ENCODE data around the gene PTCH1.

DNA sequence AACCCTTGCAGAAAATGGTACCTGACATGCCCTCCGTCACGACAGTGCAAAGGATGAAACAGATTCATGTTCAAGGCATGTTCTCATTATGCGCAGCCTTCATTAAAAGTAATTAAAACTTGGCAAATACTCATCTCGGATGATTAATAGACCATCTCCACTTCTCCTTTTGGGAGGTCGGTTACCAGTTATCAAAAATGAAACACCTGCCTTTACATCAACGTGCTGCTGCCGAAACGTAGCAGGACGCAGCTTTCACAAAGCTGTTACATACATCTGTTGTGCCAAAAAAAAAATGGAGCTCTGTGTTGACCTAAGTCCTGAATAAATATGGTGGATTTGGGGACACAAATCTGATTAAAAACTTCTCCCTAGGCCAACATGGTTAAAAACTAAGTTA, 75.7 kb downstream of the PTCH1 start:
- TF ChIP-seq POLR2A (IDR thresholded peaks at IDR 0.05) (no peak), EP300 (IDR thresholded peaks at IDR 0.05) (no peak), POLR2AphosphoS5 (IDR thresholded peaks at IDR 0.05) (no peak)
- TF ChIP-seq, protein P1, sequence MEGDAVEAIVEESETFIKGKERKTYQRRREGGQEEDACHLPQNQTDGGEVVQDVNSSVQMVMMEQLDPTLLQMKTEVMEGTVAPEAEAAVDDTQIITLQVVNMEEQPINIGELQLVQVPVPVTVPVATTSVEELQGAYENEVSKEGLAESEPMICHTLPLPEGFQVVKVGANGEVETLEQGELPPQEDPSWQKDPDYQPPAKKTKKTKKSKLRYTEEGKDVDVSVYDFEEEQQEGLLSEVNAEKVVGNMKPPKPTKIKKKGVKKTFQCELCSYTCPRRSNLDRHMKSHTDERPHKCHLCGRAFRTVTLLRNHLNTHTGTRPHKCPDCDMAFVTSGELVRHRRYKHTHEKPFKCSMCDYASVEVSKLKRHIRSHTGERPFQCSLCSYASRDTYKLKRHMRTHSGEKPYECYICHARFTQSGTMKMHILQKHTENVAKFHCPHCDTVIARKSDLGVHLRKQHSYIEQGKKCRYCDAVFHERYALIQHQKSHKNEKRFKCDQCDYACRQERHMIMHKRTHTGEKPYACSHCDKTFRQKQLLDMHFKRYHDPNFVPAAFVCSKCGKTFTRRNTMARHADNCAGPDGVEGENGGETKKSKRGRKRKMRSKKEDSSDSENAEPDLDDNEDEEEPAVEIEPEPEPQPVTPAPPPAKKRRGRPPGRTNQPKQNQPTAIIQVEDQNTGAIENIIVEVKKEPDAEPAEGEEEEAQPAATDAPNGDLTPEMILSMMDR (IDR thresholded peaks at IDR 0.05), result no peak
